BJ (cell line): ENCODE data around the gene KCNIP3. TPM values are rescaled to one million over a fixed set of nuclear protein-coding genes. Genes with fewer than 3 reads are reported as not detected.

Experiments
- CTCF ChIA-PET: fragments of 350-600 bp; formaldehyde crosslinking; extraction: SDS; loops from one replicate; lab custom pipeline; 2021; ENCODE audit warnings: antibody characterized with exemption, inconsistent platforms; lab: Yijun Ruan, JAX
- POLR2A ChIA-PET: fragments of 300-600 bp; sonication (Branson Sonifier 250); formaldehyde crosslinking; extraction: SDS; loops from one replicate; lab custom pipeline; 2021; ENCODE audit warnings: antibody characterized with exemption; lab: Charles Lee
- DNase-seq: peaks from one replicate; pipeline ENCODE4 v3.0.0-alpha.2; 2011; ENCODE audit warnings: low read depth
- H3K27me3 ChIP-seq: 2 replicates; pipeline ENCODE4 v1.6.0; 2011; ENCODE audit warnings: low read length; ENCODE audit not compliant: control insufficient read depth, insufficient read depth
- H3K36me3 ChIP-seq: 2 replicates; pipeline ENCODE4 v1.5.1; 2011; ENCODE audit warnings: low read length; ENCODE audit not compliant: control insufficient read depth, insufficient read depth
- H3K4me3 ChIP-seq: 2 replicates; pipeline ENCODE4 v1.5.1; 2011; ENCODE audit warnings: low read depth, mild to moderate bottlenecking, control low read depth, low read length
- polyA plus RNA-seq: library from polyadenylated mRNA; depleted of rRNA; stranded (reverse); fragments of >200 nt; gene quantifications from 2 replicates; pipeline ENCODE4 v1.2.3, GENCODE V29; 2011
- TF ChIP-seq, protein P1 (sequence below): IDR thresholded peaks from 2 replicates; pipeline ENCODE4 v1.5.1; 2011; ENCODE audit warnings: low read depth, mild to moderate bottlenecking, control low read depth, inconsistent platforms, low read length, moderate library complexity; ENCODE audit not compliant: insufficient read depth

The KCNIP3 gene
- polyA plus RNA-seq, 1 experiment, result 4.1 TPM

GRCh38 chr2:95278637-95279225 is 18.4 kb upstream of the KCNIP3 start:
- Histone ChIP-seq H3K27me3 (no peaks in the 10 kb centered on the region), H3K4me3 (no peak overlapping the region), H3K36me3 (no peaks in the 10 kb centered on the region)
- TF ChIP-seq, protein P1, sequence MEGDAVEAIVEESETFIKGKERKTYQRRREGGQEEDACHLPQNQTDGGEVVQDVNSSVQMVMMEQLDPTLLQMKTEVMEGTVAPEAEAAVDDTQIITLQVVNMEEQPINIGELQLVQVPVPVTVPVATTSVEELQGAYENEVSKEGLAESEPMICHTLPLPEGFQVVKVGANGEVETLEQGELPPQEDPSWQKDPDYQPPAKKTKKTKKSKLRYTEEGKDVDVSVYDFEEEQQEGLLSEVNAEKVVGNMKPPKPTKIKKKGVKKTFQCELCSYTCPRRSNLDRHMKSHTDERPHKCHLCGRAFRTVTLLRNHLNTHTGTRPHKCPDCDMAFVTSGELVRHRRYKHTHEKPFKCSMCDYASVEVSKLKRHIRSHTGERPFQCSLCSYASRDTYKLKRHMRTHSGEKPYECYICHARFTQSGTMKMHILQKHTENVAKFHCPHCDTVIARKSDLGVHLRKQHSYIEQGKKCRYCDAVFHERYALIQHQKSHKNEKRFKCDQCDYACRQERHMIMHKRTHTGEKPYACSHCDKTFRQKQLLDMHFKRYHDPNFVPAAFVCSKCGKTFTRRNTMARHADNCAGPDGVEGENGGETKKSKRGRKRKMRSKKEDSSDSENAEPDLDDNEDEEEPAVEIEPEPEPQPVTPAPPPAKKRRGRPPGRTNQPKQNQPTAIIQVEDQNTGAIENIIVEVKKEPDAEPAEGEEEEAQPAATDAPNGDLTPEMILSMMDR, result no peak
- POLR2A ChIA-PET, result no interaction called here
- CTCF ChIA-PET, result interaction anchor here (1.7 kb wide), 1 partner anchor 13 kb away, joined by 5 read pairs; no protein-coding TSS in a partner anchor
- DNase-seq, result no peak

- DNase-seq, result no peak
- no peaks in the 10 kb centered on the region for H3K27me3 ChIP-seq
Observed at GRCh38 chr2:95279435-95280035, 17.6 kb upstream of the KCNIP3 start.

DNA sequence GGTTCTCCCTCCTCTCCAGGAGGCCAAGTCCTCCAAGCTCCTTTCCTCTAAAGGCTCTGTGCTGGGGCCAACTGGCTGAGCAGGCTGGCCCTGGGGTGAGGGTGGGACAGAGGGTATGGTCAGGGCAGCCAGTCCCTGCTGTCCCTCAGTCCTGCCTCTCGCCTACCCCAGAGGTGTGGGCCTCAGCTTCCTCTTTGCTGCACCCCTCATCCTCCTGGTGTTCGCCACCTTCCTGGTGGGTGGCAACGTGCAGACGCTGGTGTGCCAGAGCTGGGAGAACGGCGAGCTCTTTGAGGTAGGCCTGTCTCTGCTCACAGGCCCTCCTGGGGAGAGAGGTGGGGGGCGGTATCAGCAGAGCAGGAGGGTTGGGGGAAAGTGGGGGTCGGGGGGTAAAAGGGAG is 16.1 kb upstream of the KCNIP3 start:
- POLR2A ChIA-PET, result no interaction called here
- CTCF ChIA-PET, result interaction anchor here (1.1 kb wide), 1 partner anchor 12 kb away, joined by 4 read pairs; no protein-coding TSS in a partner anchor
- TF ChIP-seq, protein P1, result no peak
- DNase-seq, result no peak
- Histone ChIP-seq H3K4me3 (no peak overlapping the region), H3K27me3 (no peaks in the 10 kb centered on the region), H3K36me3 (no peaks in the 10 kb centered on the region)

More at GRCh38 chr2:95279435-95280035, 17.6 kb upstream of the KCNIP3 start:
- H3K4me3 ChIP-seq, result no peak overlapping the region
- ChIA-PET POLR2A (no interaction called here), CTCF (no interaction called here)
- TF ChIP-seq, protein P1, result no peak
- H3K36me3 ChIP-seq, result no peaks in the 10 kb centered on the region

- DNase-seq, result no peak
- Histone ChIP-seq H3K36me3 (no peaks in the 10 kb centered on the region), H3K27me3 (no peaks in the 10 kb centered on the region), H3K4me3 (no peak overlapping the region)
- POLR2A ChIA-PET, result no interaction called here
- TF ChIP-seq, protein P1, result no peak
- CTCF ChIA-PET, result no interaction called here
Observed at GRCh38 chr2:95281786-95282185, 15.4 kb upstream of the KCNIP3 start.

GRCh38 chr2:95282458-95282857 is 14.7 kb upstream of the KCNIP3 start:
- no peaks in the 10 kb centered on the region for H3K27me3 ChIP-seq
- no peak for DNase-seq
- H3K36me3 ChIP-seq, result no peaks in the 10 kb centered on the region
- CTCF ChIA-PET, result no interaction called here
- H3K4me3 ChIP-seq, result no peak overlapping the region
- TF ChIP-seq, protein P1, result no peak
- POLR2A ChIA-PET, result no interaction called here
